Measurements from ENCODE around the gene SORBS1. TPM values are rescaled to one million over a fixed set of nuclear protein-coding genes. Genes with fewer than 3 reads are reported as not detected.

SORBS1 gene
- total and polyA plus RNA-seq, 9 of the 15 experiments (the other 6 are each of a cell fraction or from before 2014, with no cell fraction given) = 2.0 to 13.3 (median 6.5) TPM

DNA sequence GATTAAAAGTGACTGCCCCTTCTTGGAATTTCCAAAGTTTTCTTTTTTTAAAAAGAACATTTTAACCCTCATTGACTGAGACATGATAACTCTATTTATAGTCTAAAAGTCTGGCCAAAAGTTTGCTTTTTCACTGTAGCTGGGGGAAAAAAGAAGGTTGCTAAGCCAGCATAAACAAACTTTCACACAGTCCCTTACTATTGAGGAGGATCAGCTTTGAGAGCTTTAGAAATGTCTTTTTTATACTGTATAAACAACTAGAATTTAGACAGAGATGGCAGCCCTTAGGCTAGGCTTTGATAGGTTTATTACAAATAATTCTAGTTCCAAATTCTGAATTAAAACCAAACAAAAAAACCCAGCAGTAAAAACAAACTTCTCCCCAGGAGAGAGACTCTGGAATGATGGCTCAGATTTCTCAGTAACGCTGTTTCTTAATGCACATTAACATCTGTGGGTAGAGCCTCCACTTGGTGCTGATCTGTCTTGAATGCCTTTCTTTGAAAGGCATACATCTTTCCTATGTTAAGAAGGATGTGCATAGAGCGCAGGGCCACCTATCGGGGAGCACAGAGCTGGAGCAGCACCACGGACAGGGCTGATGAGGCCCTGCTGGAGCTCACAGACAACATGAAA, 169.5 kb downstream of the SORBS1 start:
- ChIA-PET CTCF (ENCODE audit: low intra/inter-chr PET ratio) (interaction anchor here (1.3 kb wide), 1 partner anchor 209 kb away, joined by 4 read pairs; no protein-coding TSS in a partner anchor), POLR2A (interaction anchor here (1.1 kb wide), 1 partner anchor 11 kb away, joined by 4 read pairs; no protein-coding TSS in a partner anchor)
- FAIRE-seq (peak; percentile 57), ATAC-seq (peak; percentile 87), DNase-seq (ENCODE audit: extremely low read depth in 1 of 4, low spot score in 3 of 4) (peak in 3 of 4 experiments; percentile 16 to 46 (median 20))
- in situ Hi-C loops (cut with MboI) (loop anchor here (25.0 kb wide), 1 partner anchor 446 kb away; no protein-coding TSS in a partner anchor), intact Hi-C loops (cut with micrococcal nuclease) (loop anchor here (5.0 kb wide), 1 partner anchor 36 kb away; no protein-coding TSS in a partner anchor)
- Histone ChIP-seq H3K27ac (ENCODE audit: extremely low read depth, low read depth, low read length) (no peak overlapping the region), H3K36me3 (ENCODE audit: control insufficient read depth, insufficient read depth, low read length) (0 out of 3 replicates have a peak, but pooled peaks cover 2% of the 10 kb centered on the region), H4K20me1 (replicated peaks; ENCODE audit: control insufficient read depth, insufficient read depth, low read length) (no peaks in the 10 kb centered on the region), H3K27me3 (ENCODE audit: control insufficient read depth in 2 of 2, insufficient read depth in 2 of 2, low read length in 2 of 2) (no peaks in the 10 kb centered on the region), H3K4me2 (ENCODE audit: insufficient read depth, low read length) (no peak overlapping the region), H3K79me2 (ENCODE audit: control insufficient read depth, insufficient read depth, low read length) (no peaks in the 10 kb centered on the region), H3K4me1 (replicated peaks in 1 of 2; ENCODE audit: control insufficient read depth in 2 of 2, insufficient read depth in 2 of 2, low read length in 2 of 2) (peaks cover 9 to 17% of the 10 kb centered on the region in 2 experiments), H3K9me1 (ENCODE audit: control insufficient read depth, insufficient read depth, low read length) (no peaks in the 10 kb centered on the region), H3K4me3 (no peak overlapping the region), H3K9me3 (replicated peaks; ENCODE audit: control insufficient read depth, insufficient read depth, low read depth, low read length) (no peaks in the 10 kb centered on the region), H3K9ac (ENCODE audit: insufficient read depth in 1 of 2, low read depth in 2 of 2, low read length in 2 of 2) (no peak overlapping the region), H2AFZ (ENCODE audit: low read depth, low read length) (no peak overlapping the region)
- 37% methylated on average over 4 of the region's 4 CpGs for WGBS (ENCODE audit: insufficient coverage, low coverage, missing lambda C conversion rate)
- no TSS peak for BruUV-seq (replicated peaks)
- TF ChIP-seq EHMT2 (IDR thresholded peaks at IDR 0.05) (peak; percentile 94), RBM39 (optimal IDR thresholded peaks at IDR 0.05; ENCODE audit: low read depth, low read length) (no peak), TAF1 (IDR thresholded peaks at IDR 0.05; ENCODE audit: control insufficient read depth, extremely low read depth, insufficient read depth, low read length, severe bottlenecking) (no peak), MYBL2 (IDR thresholded peaks at IDR 0.05; ENCODE audit: low read depth) (no peak), MYBL2 (CRISPR knock-in tag; IDR thresholded peaks at IDR 0.05; ENCODE audit: borderline replicate concordance) (no peak), MIER1 (IDR thresholded peaks at IDR 0.05; ENCODE audit: low read depth) (peak; percentile 87), TCF3 (CRISPR knock-in tag; IDR thresholded peaks at IDR 0.05) (peak; percentile 33; the same call in 1 of the 2 replicates)
- TF ChIP-seq, protein P1, sequence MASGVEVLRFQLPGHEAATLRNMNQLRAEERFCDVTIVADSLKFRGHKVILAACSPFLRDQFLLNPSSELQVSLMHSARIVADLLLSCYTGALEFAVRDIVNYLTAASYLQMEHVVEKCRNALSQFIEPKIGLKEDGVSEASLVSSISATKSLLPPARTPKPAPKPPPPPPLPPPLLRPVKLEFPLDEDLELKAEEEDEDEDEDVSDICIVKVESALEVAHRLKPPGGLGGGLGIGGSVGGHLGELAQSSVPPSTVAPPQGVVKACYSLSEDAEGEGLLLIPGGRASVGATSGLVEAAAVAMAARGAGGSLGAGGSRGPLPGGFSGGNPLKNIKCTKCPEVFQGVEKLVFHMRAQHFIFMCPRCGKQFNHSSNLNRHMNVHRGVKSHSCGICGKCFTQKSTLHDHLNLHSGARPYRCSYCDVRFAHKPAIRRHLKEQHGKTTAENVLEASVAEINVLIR (CRISPR knock-in tag; IDR thresholded peaks at IDR 0.05) = no peak
- TF ChIP-seq, protein P2, sequence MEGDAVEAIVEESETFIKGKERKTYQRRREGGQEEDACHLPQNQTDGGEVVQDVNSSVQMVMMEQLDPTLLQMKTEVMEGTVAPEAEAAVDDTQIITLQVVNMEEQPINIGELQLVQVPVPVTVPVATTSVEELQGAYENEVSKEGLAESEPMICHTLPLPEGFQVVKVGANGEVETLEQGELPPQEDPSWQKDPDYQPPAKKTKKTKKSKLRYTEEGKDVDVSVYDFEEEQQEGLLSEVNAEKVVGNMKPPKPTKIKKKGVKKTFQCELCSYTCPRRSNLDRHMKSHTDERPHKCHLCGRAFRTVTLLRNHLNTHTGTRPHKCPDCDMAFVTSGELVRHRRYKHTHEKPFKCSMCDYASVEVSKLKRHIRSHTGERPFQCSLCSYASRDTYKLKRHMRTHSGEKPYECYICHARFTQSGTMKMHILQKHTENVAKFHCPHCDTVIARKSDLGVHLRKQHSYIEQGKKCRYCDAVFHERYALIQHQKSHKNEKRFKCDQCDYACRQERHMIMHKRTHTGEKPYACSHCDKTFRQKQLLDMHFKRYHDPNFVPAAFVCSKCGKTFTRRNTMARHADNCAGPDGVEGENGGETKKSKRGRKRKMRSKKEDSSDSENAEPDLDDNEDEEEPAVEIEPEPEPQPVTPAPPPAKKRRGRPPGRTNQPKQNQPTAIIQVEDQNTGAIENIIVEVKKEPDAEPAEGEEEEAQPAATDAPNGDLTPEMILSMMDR (IDR thresholded peaks at IDR 0.05 in 2 of 3, conservative IDR thresholded peaks at IDR 0.05 in 1 of 3; ENCODE audit: insufficient read depth in 2 of 3, low read depth in 1 of 3, low read length in 3 of 3) = peak in 2 of 3 experiments; percentile 15 to 32; a peak in 2 of 6 replicates
- TF ChIP-seq, protein P3, sequence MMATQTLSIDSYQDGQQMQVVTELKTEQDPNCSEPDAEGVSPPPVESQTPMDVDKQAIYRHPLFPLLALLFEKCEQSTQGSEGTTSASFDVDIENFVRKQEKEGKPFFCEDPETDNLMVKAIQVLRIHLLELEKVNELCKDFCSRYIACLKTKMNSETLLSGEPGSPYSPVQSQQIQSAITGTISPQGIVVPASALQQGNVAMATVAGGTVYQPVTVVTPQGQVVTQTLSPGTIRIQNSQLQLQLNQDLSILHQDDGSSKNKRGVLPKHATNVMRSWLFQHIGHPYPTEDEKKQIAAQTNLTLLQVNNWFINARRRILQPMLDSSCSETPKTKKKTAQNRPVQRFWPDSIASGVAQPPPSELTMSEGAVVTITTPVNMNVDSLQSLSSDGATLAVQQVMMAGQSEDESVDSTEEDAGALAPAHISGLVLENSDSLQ (IDR thresholded peaks at IDR 0.05) = no peak
